ENCODE measurements around the gene SFTPA2.
"Not testable (repeated sequence)": the region's sequence is repeated elsewhere in the genome, so short reads cannot be mapped to it uniquely, and the experiment has no call there.

Gene SFTPA2

GRCh38 chr10:79556961-79557360, 3.2 kb downstream of the SFTPA2 start:
- not testable (repeated sequence) for DNase-seq (ENCODE audit: low spot score)

DNA sequence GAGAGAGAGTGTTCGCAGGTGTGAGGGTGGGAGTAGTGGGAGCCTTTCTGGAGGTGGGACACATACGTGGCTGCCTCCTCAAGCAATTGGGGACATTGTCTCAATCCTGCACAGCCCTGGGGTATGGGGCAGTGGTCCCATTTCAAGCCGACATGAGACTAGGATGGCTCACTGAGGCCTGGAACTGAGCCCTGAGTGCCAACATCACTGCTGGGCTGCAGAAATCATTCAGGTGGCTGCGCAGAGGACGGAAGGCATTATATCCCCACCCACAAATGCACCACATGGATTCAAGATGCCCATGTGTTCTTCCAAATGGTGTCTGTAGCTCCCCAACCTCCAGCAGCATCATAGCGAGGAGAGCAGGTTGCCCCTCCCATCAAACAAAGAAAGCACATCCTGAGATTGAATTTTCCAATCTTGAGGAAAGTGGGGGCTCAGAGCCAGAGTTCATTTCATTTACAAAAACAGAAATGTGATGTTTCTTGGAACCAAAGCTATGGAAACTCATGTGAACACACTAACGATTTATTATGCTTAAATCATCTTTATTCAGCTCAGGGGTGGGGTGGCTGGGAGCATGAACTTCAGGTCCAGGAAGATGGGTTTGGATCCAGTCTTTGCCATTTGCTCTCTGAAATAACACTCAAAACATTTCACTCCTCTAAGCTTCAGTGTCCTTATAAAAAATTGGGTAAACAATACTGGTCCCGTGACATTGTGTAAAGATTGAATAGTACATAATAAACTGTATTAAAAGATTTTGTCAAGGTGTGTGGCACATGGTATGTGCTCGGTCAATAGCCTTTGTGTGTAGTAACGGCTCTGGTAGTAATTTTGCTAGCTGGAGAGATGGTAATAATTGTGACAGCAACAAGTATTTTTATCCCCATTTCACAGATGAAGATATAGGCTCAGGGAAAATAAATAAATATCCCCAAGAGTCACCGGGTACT, 4.6 kb downstream of the SFTPA2 start:
- DNase-seq (ENCODE audit: low spot score): no peak

DNA sequence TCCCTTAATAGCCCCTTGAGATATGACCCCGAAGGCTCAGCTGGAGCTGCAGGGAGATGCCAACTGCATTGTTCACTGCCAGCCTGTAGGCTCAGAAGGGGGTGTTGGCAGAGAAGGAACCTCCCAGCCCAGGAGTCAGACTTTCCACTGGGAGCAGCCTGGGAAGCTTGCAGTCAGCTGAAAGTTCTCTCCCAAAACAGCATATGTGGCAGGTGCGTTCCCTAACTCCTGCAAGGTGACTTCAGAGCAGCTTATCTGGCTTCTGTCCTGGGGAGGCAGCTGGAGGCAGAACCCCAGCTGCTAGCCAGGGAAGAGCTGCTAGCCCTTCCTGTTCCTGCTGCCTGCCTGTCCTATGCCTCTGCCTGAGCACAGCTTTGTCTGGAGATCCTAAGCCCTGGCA, 8.1 kb downstream of the SFTPA2 start:
- DNase-seq (ENCODE audit: low spot score): no peak

DNA sequence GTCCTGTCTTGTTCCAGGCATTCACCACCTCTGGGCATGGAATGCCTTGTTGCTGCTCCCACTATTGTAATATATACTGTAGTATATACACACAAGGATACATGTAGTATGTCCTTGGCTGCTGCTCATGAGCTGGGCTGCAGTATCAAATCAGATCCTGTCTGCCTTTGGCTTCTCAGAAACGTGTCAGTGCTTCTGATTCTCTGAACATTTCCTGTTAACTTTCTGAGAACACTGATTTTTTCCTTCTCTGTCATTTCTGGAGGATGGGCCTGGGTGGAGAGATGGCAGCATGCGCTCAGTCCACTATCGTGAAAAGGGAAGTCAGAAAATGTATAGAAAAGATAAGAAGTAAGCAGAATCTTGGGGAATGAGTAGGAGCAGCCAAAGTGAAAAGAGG, 12.2 kb downstream of the SFTPA2 start:
- no peak for DNase-seq (ENCODE audit: low spot score)

GRCh38 chr10:79547128-79547527, 13.1 kb downstream of the SFTPA2 start:
- DNase-seq (ENCODE audit: low spot score): not testable (repeated sequence)

- DNase-seq (ENCODE audit: low spot score): not testable (repeated sequence)
Measured at GRCh38 chr10:79544926-79545659, 15.1 kb downstream of the SFTPA2 start.

- DNase-seq (ENCODE audit: low spot score): not testable (repeated sequence)
Measured at GRCh38 chr10:79544408-79544807, 15.8 kb downstream of the SFTPA2 start.

DNA sequence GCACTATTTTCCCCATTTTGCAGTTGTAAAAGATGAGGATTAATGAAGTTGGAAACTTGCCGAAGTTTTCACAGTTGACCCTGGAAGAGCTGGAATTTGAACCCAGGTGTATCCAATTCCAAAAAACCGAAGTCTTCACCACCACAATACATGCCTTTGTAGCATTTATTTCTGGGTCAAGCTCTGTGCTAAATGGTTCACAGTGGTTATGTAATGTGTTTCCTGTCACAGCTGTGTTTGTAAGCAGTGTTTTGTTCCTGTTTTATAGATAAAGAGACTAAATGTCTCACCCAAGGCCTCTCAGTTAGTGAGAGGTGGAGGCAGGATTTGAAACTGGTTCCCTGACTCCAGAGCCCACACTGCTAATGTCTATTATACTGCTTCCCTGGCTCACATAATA, 17.6 kb downstream of the SFTPA2 start:
- DNase-seq (ENCODE audit: low spot score): no peak

DNA sequence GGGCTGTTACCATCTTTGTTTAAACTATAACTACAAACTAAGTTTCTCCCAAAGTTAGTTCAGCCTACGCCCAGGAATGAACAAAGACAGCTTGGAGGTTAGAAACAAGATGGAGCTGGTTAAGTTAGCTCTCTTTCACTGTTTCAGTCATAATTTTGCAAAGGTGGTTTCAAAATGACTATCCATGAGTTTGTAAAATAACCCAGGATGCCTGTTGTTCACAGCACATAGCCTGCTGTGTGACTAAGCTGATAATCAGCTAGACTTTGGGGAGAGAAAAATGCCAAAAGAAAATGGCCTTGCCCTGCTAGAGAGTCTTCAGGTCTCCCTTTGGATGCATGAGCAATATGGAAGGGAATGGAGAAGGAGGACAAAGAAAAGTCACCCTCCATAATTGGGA, 19.3 kb downstream of the SFTPA2 start:
- not testable (repeated sequence) for DNase-seq (ENCODE audit: low spot score)

GRCh38 chr10:79538311-79538710, 21.9 kb downstream of the SFTPA2 start:
- DNase-seq (ENCODE audit: low spot score): not testable (repeated sequence)

GRCh38 chr10:79533903-79534175, 26.4 kb downstream of the SFTPA2 start:
- not testable (repeated sequence) for DNase-seq (ENCODE audit: low spot score)

DNA sequence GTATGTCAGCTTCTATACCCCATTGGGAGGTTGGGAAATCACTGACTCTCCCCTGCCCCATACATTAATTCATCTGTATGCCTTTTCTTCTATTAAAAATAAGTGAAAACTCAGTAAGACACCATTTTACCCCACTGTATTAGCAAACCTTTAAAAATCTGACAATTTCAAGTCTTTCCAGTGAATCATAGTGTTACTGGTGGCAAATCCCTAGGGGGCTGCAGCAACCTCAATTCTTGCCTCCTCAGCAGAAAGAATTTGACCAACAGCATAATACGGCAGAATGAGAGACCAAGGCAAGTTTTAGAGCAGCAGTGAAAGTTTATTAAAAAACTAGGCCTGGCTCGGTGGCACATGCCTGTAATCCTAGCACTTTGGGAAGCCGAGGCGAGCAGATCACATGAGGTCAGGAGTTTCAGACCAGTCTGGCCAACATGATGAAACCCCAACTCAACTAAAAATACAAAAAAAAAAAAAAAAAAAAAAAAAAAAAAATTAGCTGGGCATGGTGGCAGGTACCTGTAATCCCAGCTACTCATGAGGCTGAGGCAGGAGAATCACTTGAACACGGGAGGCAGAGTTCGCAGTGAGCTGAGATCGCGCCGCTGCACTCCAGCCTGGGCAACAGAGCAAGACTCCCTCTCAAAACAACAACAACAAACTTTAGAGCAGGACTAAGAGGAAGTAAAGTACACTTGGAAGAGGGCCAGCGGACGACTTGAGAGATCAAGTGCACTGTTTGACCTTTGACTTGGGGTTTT, 26.9 kb downstream of the SFTPA2 start:
- DNase-seq (ENCODE audit: low spot score): not testable (repeated sequence)

DNA sequence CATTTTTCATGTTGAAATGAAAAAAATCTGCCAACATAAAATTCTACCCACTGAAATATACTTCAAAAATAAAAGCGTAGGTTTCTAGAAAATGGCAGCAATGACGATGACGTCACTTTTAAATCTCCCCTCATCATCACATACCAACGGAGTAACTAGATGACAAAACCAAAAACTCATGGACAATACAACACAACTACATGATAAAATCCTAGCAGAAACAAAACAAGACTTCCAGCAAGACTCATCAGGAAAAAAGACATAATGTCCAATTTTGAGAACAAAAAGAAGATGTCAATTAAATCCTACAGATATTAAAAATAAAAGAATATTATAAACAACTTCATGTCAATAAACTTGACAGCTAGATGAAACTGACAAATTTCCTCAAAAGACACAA, 31.9 kb downstream of the SFTPA2 start:
- DNase-seq (ENCODE audit: low spot score): not testable (repeated sequence)

DNA sequence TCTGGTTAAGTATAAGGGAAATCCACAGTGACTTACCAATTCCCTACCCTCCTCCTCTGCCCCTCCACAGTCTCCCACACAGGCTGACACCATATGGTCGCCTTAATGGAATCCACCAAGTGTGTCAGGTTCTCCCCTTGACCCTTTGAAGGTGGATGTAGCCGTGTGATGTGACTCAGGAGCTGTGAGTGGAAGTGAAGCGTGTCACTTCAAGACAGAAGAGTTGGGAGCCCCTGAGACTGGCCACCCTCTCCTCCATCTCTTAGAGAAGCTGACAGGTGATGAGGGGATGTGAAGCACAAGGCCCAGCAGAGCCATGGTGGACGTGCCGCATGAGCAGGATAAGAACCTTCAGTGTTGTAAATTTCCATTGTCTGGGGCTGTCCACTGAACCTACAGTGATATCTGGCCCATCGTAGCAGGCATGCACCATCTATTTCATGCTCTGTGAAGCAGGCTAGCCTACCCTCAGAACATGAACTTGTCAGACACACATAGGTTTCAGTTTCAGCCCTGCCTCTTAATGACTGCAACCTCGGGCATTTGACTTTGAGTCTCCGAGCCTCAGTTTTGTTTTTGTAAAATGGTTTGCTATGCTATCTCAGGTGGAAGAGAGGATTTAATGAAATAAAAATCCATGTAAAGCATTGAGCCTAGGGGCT, 35.0 kb downstream of the SFTPA2 start:
- DNase-seq (ENCODE audit: low spot score): not testable (repeated sequence)

DNA sequence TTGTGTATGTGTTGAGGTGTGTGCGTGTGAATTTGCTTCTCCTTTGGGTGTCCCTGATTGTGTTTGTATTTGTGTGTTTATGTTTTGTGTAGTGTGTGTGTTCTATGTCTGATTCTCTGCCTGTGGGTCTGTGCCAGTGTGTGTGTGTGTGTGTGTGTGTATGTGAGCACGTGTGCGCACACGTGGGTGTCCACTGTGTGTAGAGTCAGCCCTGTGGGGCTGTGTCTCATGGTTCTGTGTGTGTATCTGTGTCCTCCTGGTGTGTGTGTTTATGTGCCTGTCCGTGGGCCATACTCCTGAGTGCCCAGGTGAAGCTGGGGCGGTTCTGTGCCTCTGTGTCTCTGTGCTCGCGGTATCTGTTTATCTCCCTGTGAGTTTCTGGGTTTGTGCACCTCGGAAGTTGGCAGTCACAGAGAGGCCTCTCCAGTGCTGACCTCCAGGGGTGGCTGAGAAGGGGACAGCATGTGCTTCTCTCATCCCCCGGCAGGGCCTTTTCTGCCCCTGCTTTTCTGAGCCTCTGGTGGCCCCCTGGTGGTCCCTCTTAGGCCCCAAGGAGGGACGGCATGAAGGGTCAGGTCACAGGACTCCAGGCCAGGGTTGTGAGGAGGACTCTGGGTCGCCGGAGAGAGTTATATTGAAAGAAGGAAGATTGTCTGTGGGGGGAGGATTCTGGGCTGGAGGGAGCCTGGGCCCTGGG, 36.9 kb downstream of the SFTPA2 start:
- not testable (repeated sequence) for DNase-seq (ENCODE audit: low spot score)

GRCh38 chr10:79522464-79522863, 37.7 kb downstream of the SFTPA2 start:
- DNase-seq (ENCODE audit: low spot score): not testable (repeated sequence)

DNA sequence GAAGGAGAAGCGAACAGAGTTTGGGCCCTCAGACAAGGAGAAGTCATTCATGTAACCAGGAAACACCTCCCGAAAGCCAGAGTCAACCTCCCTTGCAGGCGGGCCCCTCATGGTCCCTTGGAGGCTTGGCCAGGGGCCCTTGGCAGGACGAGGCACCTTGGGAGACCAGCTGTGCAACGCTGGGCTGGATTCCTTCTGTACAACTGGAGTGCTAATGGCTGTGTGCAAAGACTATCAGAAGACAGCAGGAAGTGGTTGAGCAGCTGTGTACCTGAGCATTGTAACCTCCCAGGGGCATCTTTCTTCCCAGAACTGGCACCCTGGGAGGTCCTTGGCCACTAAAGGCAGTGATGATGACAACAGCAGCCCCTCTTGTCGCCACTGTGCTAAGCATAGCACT, 38.5 kb downstream of the SFTPA2 start:
- not testable (repeated sequence) for DNase-seq (ENCODE audit: low spot score)

DNA sequence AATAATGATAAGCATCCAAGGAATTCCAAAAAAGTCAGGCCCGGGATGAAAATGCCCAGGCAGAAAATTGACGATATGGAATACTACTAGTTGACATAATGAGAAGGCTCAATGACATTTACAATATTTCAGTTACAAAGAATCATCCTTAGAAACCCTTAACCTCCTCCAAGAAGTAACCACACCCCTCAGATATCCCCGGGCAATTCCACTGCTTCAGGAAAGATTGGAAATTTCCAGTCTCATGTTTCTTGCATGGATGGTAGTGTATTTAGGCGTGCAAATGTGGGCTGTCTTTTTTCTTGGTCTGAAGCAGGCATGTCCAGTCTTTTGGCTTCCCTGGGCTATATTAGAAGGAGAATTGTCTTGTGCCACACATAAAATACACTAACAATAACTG, 42.6 kb downstream of the SFTPA2 start:
- not testable (repeated sequence) for DNase-seq (ENCODE audit: low spot score)

DNA sequence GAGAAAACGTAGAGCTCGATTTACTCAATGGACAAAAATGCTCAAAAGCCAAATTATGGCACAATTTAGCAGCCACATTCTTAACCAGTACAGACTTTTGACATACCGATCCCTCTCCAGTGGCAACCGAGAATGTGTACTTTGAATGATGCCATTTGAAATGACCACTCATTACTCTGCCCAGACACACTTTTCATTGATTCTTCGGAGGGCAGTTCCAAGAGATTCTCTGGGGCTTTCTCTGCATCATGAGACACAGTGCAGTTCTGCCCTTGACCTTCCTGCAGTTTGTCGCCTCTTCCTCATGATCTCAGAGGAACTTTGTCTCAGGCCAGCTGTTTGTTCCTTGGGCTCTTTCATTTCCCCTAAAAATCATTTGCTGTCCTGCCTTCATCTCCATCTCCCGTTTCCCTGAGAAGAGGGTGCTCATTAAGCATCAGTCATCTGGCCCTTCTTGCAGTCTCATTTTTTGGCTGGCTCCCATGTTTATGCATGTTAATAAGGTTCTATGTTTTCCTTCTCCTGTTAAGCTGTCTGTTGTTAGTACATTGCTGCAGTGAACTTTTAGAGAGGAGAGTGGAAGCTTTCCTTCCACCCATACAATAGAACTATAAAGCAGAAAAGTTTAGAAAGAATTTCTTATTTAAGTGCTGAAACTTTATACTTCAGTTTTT, 43.5 kb downstream of the SFTPA2 start:
- not testable (repeated sequence) for DNase-seq (ENCODE audit: low spot score)

DNA sequence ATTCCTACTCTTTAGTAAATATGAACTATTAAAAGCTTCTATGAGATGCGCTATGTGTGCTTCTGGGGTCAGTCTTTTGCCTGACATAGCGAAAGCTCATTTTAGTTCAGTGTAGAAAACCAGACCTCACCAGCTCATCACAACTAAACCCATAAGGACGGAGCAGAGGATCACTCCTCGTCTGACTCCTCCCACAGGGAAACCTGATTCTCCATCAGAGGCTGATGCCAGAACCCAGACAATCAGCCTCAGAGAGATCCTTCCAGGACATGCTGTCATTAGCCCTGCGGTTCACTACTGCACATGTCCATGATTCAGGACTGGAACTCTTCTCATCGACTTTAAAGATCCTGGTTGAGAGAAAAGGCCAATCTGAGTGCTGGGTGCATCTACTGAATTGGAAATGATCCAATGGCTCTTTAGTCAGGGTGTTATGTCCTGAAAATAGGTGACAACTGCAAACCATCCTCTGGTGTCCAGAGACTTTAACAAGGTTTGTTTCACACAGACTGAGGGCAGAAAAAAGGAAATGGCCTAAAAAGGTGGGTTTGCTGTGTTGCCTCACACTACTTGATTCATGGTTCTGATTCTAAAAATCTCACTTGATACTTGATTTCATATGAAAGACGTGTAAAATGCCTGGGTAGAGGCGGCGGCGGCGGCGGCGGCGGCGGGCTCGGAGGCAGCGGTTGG, 48.2 kb downstream of the SFTPA2 start, which contains the start of gene EIF5AL1:
TSS of gene EIF5AL1 (plus strand) at position 643 of the 693 bp plus-strand sequence. CDS start 117 bp downstream, outside the sequence.
- DNase-seq (ENCODE audit: low spot score): not testable (repeated sequence)

Measured in AG08396 (cell line).